Hippocampal formation (tissue), 2 donors: ENCODE data around the gene SRF.

Experiments used
- DNase-seq, 2 donors: peaks; one replicate each; lab custom pipeline; 2025; lab: John Stamatoyannopoulos, UW

The SRF gene

GRCh38 chr6:43183441-43183840, 12.4 kb downstream of the SRF start:
- DNase-seq, result no peak

GRCh38 chr6:43184268-43184985, 13.4 kb downstream of the SRF start:
- DNase-seq, result no peak

GRCh38 chr6:43185391-43185985, 14.4 kb downstream of the SRF start:
- no peak for DNase-seq

GRCh38 chr6:43186019-43186418, 14.9 kb downstream of the SRF start:
- DNase-seq, result no peak

GRCh38 chr6:43186706-43187105, 15.6 kb downstream of the SRF start:
- DNase-seq, result no peak

GRCh38 chr6:43187821-43188220, 16.8 kb downstream of the SRF start:
- DNase-seq, result no peak

GRCh38 chr6:43188426-43188825, 17.4 kb downstream of the SRF start:
- DNase-seq, result no peak

- DNase-seq, result no peak
Observed at GRCh38 chr6:43189776-43190304, 18.8 kb downstream of the SRF start.

- DNase-seq, result no peak
Observed at GRCh38 chr6:43192911-43193310, 21.8 kb downstream of the SRF start.

- DNase-seq, result no peak
Observed at GRCh38 chr6:43193929-43194328, 22.9 kb downstream of the SRF start.

- DNase-seq, result no peak
Observed at GRCh38 chr6:43196337-43196736, 25.3 kb downstream of the SRF start.

GRCh38 chr6:43199912-43200311, 28.8 kb downstream of the SRF start:
- DNase-seq, result no peak

GRCh38 chr6:43200541-43200940, 29.5 kb downstream of the SRF start:
- DNase-seq, result no peak

- DNase-seq, result no peak
Observed at GRCh38 chr6:43202451-43202850, 31.4 kb downstream of the SRF start.

GRCh38 chr6:43203029-43203717, 32.1 kb downstream of the SRF start:
- DNase-seq, result no peak

GRCh38 chr6:43203718-43204095, 32.6 kb downstream of the SRF start:
- no peak for DNase-seq

GRCh38 chr6:43204271-43205105, 33.4 kb downstream of the SRF start:
- DNase-seq, result no peak

GRCh38 chr6:43205849-43206248, 34.8 kb downstream of the SRF start:
- no peak for DNase-seq

GRCh38 chr6:43207286-43207685, 36.2 kb downstream of the SRF start:
- DNase-seq, result no peak

- DNase-seq, result no peak
Observed at GRCh38 chr6:43211955-43212354, 40.9 kb downstream of the SRF start.

- no peak for DNase-seq
Observed at GRCh38 chr6:43213431-43213830, 42.4 kb downstream of the SRF start.

- no peak for DNase-seq
Observed at GRCh38 chr6:43215066-43215465, 44.0 kb downstream of the SRF start.
